ENCODE measurements around the gene NEGR1.

DNA sequence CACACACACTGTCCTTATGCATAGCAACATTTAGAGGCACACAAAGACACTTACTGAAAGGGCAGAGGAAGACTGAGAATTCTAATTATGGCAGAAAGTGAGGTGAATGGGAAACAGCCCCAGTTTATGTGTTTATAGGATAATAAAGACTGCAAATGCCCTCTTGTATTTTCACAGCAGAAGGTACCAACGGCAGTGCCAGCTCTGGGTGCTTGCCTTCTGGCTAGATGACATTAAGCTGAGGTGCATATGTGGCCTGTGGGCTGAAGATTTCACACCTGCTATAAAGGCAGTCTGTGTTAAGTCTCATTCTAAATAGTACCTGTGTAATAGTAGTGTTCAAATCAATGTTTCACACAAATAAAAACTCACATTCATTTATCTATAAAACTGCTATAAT, 854.3 kb downstream of the NEGR1 start:
- TF ChIP-seq, protein P1, sequence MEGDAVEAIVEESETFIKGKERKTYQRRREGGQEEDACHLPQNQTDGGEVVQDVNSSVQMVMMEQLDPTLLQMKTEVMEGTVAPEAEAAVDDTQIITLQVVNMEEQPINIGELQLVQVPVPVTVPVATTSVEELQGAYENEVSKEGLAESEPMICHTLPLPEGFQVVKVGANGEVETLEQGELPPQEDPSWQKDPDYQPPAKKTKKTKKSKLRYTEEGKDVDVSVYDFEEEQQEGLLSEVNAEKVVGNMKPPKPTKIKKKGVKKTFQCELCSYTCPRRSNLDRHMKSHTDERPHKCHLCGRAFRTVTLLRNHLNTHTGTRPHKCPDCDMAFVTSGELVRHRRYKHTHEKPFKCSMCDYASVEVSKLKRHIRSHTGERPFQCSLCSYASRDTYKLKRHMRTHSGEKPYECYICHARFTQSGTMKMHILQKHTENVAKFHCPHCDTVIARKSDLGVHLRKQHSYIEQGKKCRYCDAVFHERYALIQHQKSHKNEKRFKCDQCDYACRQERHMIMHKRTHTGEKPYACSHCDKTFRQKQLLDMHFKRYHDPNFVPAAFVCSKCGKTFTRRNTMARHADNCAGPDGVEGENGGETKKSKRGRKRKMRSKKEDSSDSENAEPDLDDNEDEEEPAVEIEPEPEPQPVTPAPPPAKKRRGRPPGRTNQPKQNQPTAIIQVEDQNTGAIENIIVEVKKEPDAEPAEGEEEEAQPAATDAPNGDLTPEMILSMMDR (IDR thresholded peaks at IDR 0.05) = no peak
- TF ChIP-seq POLR2AphosphoS5 (IDR thresholded peaks at IDR 0.05) = no peak
- no peak for TF ChIP-seq POLR2A (IDR thresholded peaks at IDR 0.05)
